GM21786 (cell line): ENCODE data around the gene MAPRE2.
"Not testable (repeated sequence)": the region's sequence is repeated elsewhere in the genome, so short reads cannot be mapped to it uniquely, and the experiment has no call there.

Experiments used
- ATAC-seq: cut with Tn5 transposase; IDR thresholded peaks from one replicate; pipeline ENCODE4 v1.9.1; 2021; ENCODE audit not compliant: unreplicated experiment

The MAPRE2 gene

GRCh38 chr18:35089382-35089781 lies 48.2 kb downstream of the MAPRE2 start:
- ATAC-seq: no peak

- ATAC-seq: no peak
Observed at GRCh38 chr18:35089891-35090550, 48.8 kb downstream of the MAPRE2 start.

GRCh38 chr18:35091841-35092240 lies 50.6 kb downstream of the MAPRE2 start:
- ATAC-seq: no peak

- ATAC-seq: peak; percentile 75
Observed at GRCh38 chr18:35095983-35096676, 54.9 kb downstream of the MAPRE2 start.

GRCh38 chr18:35096677-35097011 lies 55.4 kb downstream of the MAPRE2 start:
- no peak for ATAC-seq

GRCh38 chr18:35097195-35097594 lies 56.0 kb downstream of the MAPRE2 start:
- no peak for ATAC-seq

GRCh38 chr18:35097763-35098162 lies 56.5 kb downstream of the MAPRE2 start:
- no peak for ATAC-seq

GRCh38 chr18:35099911-35100310 lies 58.7 kb downstream of the MAPRE2 start:
- ATAC-seq: no peak

- ATAC-seq: no peak
Observed at GRCh38 chr18:35104391-35105051, 63.3 kb downstream of the MAPRE2 start.

GRCh38 chr18:35106013-35106844 lies 65.0 kb downstream of the MAPRE2 start:
- no peak for ATAC-seq

- ATAC-seq: no peak
Observed at GRCh38 chr18:35106845-35107148, 65.6 kb downstream of the MAPRE2 start.

GRCh38 chr18:35107216-35107615 lies 66.0 kb downstream of the MAPRE2 start:
- ATAC-seq: no peak

GRCh38 chr18:35108088-35108487 lies 66.9 kb downstream of the MAPRE2 start:
- not testable (repeated sequence) for ATAC-seq

GRCh38 chr18:35110059-35110458 lies 68.8 kb downstream of the MAPRE2 start:
- ATAC-seq: no peak

GRCh38 chr18:35110554-35111485 lies 69.6 kb downstream of the MAPRE2 start:
- ATAC-seq: no peak

GRCh38 chr18:35112696-35113095 lies 71.5 kb downstream of the MAPRE2 start:
- ATAC-seq: no peak

- no peak for ATAC-seq
Observed at GRCh38 chr18:35114305-35114704, 73.1 kb downstream of the MAPRE2 start.

GRCh38 chr18:35116784-35117318 lies 75.6 kb downstream of the MAPRE2 start:
- ATAC-seq: no peak

GRCh38 chr18:35117372-35117771 lies 76.2 kb downstream of the MAPRE2 start:
- ATAC-seq: no peak

- ATAC-seq: no peak
Observed at GRCh38 chr18:35117951-35118411, 76.8 kb downstream of the MAPRE2 start.
